ENCODE measurements around the gene SLC36A2. TPM values are rescaled to one million over a fixed set of nuclear protein-coding genes. Genes with fewer than 3 reads are reported as not detected.

SLC36A2 gene
- total RNA-seq, 1 donor from 2014 or later, result 3.1 TPM

GRCh38 chr5:151283120-151283825, 64.1 kb downstream of the SLC36A2 start:
- DNase-seq, result no peak

GRCh38 chr5:151281001-151281639, 66.2 kb downstream of the SLC36A2 start:
- no peak for DNase-seq

GRCh38 chr5:151280443-151280842, 66.9 kb downstream of the SLC36A2 start:
- no peak for DNase-seq

DNA sequence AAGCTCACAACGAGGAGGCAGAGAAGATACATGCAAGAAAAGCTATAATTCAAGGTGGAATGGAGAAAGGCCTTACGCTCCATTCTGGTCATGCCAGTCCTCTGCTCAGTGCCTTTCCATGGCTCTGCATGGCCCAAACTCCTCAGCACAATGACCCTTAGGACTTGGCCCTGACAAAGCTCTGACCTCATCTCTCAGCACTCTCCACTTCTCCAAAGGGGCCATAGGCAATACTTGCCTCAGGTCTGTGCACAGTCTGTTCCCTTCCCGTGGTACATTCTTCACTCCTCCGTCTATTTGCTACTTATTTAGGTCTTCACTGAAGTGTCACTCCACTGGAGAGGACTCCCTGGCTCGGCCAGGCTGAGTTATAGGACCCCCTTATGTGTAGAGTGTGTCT, 68.5 kb downstream of the SLC36A2 start:
- DNase-seq, result no peak

- DNase-seq, result no peak
These were observed 71.6 kb downstream of the SLC36A2 start for GRCh38 chr5:151275803-151276202.

- DNase-seq, result no peak
These were observed 72.7 kb downstream of the SLC36A2 start for GRCh38 chr5:151274666-151275065.

- DNase-seq, result no peak
These were observed 76.0 kb downstream of the SLC36A2 start for GRCh38 chr5:151271336-151271735.

- no peak for DNase-seq
These were observed 76.8 kb downstream of the SLC36A2 start for GRCh38 chr5:151270599-151270998.

- no peak for DNase-seq
These were observed 79.7 kb downstream of the SLC36A2 start for GRCh38 chr5:151267491-151268260.

Other genes starting within 250 kb of the SLC36A2 start
- gene ANXA6, start 189.8 kb downstream of the SLC36A2 start, total RNA-seq, result 520 TPM
- 21.5 TPM for gene CCDC69, start 123.5 kb downstream of the SLC36A2 start, total RNA-seq
- 26.3 TPM for gene GM2A, start 94.4 kb downstream of the SLC36A2 start, total RNA-seq
- not detected for gene SLC36A3, start 43.8 kb downstream of the SLC36A2 start, total RNA-seq
- gene SLC36A1, start 100.0 kb upstream of the SLC36A2 start, total RNA-seq, result 8.0 TPM
- 25.0 TPM for gene FAT2, start 243.8 kb upstream of the SLC36A2 start, total RNA-seq

Measured in tongue (tissue), 2 donors.